Endothelial cell of umbilical vein (primary cell): ENCODE measurements around the gene FAM185A. TPM values are rescaled to one million over a fixed set of nuclear protein-coding genes. Genes with fewer than 3 reads are reported as not detected.
A peak's percentile ranks its signal among the peaks of the same experiment; 100 is the strongest.

Experiments
- BruUV-seq: library from RNA; stranded (reverse); fragments of 400-500 nt; replicated peaks from 2 replicates; lab custom pipeline; 2021; lab: Mats Ljungman, UMichigan
- CTCF ChIA-PET: fragments of 300-600, 350-600 bp; sonication (Branson Sonifier 250); formaldehyde crosslinking; loops from one replicate; lab custom pipeline; 2021; ENCODE audit warnings: antibody characterized with exemption, inconsistent platforms; lab: Charles Lee
- POLR2A ChIA-PET: fragments of 300-600, 350-600 bp; sonication (Branson Sonifier 250); formaldehyde crosslinking; loops from one replicate; lab custom pipeline; 2021; ENCODE audit warnings: antibody characterized with exemption, inconsistent platforms; lab: Charles Lee
- DNase-seq: peaks from one replicate; pipeline ENCODE4 v3.0.0-alpha.2; 2011; ENCODE audit warnings: low read depth, low spot score
- FAIRE-seq: peaks from 2 replicates; lab custom pipeline; 2011; peaks lifted over from hg19 to GRCh38; lab: Jason Lieb, UNC
- H2AFZ ChIP-seq: 2 replicates; pipeline ENCODE4 v1.6.0; 2012; ENCODE audit warnings: low read depth, low read length, control low read depth, inconsistent platforms
- H3K27ac ChIP-seq: 2 replicates; pipeline ENCODE4 v1.5.1; 2011; ENCODE audit warnings: low read depth, mild to moderate bottlenecking, control low read depth, low read length, moderate library complexity; ENCODE audit not compliant: insufficient read depth
- H3K27me3 ChIP-seq, 2 experiments: 2 replicates each; pipeline versions ENCODE4 v1.6.0 to v1.6.1; 2011; ENCODE audit warnings: low read length in 2 of 2, mixed read lengths in 1 of 2; ENCODE audit not compliant: control insufficient read depth in 2 of 2, insufficient read depth in 2 of 2
- H3K36me3 ChIP-seq, 2 experiments: 2 replicates in 1 of 2; 3 replicates in 1 of 2; pipeline ENCODE4 v1.5.1; 2011; ENCODE audit warnings: low read length in 2 of 2, mild to moderate bottlenecking in 1 of 2, moderate library complexity in 1 of 2; ENCODE audit not compliant: control insufficient read depth in 2 of 2, insufficient read depth in 2 of 2; ENCODE audit errors: extremely low read depth in 1 of 2
- H3K4me1 ChIP-seq: 3 replicates; pipeline ENCODE4 v1.5.1; 2011; ENCODE audit warnings: mild to moderate bottlenecking, low read length; ENCODE audit not compliant: control insufficient read depth, insufficient read depth; ENCODE audit errors: extremely low read depth
- H3K4me2 ChIP-seq: 2 replicates; pipeline ENCODE4 v1.6.1; 2011; ENCODE audit warnings: low read length, control low read depth, mixed read lengths; ENCODE audit not compliant: insufficient read depth
- H3K4me3 ChIP-seq, 3 experiments: fragments of 200-600 bp in 1 of 3; sonication (generic), shearing (Covaris generic) in 1 of 3; replicated peaks in 1 of 3; 2 replicates each; pipeline ENCODE4 v1.5.1; 2011 to 2016; ENCODE audit warnings: control low read depth in 3 of 3, low read length in 3 of 3, mild to moderate bottlenecking in 2 of 3, inconsistent platforms in 1 of 3, low read depth in 1 of 3, moderate library complexity in 1 of 3; ENCODE audit not compliant: insufficient read depth in 1 of 3
- H3K79me2 ChIP-seq: 2 replicates; pipeline ENCODE4 v1.6.0; 2012; ENCODE audit warnings: low read length, inconsistent platforms; ENCODE audit not compliant: control insufficient read depth, insufficient read depth
- H3K9ac ChIP-seq: replicated peaks from 2 replicates; pipeline ENCODE3; 2011; ENCODE audit warnings: low read length, control low read depth; ENCODE audit not compliant: insufficient read depth; ENCODE audit errors: extremely low read depth
- H3K9me1 ChIP-seq: replicated peaks from 3 replicates; pipeline ENCODE4 v1.6.0; 2011; ENCODE audit warnings: mild to moderate bottlenecking, low read length; ENCODE audit not compliant: control insufficient read depth, insufficient read depth; ENCODE audit errors: extremely low read depth
- H3K9me3 ChIP-seq: replicated peaks from 2 replicates; pipeline ENCODE4 v1.5.1; 2012; ENCODE audit warnings: low read length, inconsistent platforms; ENCODE audit not compliant: control insufficient read depth, insufficient read depth
- H4K20me1 ChIP-seq: replicated peaks from 2 replicates; pipeline ENCODE3; 2011; ENCODE audit warnings: mild to moderate bottlenecking, low read length; ENCODE audit not compliant: control insufficient read depth, insufficient read depth; ENCODE audit errors: extremely low read depth
- CTCF ChIP-seq, 2 donors: IDR thresholded peaks; 1 replicate in 1 of 2; 2 replicates in 1 of 2; pipeline ENCODE4 v1.5.1; 2011; ENCODE audit warnings: low read length in 2 of 2, mild to moderate bottlenecking in 2 of 2, moderate library complexity in 2 of 2, control low read depth in 1 of 2, inconsistent platforms in 1 of 2, low read depth in 1 of 2; ENCODE audit not compliant: insufficient read depth in 1 of 2; ENCODE audit errors: extremely low read depth in 1 of 2
- EZH2 ChIP-seq: IDR thresholded peaks from 2 replicates; pipeline ENCODE4 v1.6.1; 2012; ENCODE audit warnings: borderline replicate concordance, low read depth, mild to moderate bottlenecking, moderate library complexity, low read length, inconsistent platforms; ENCODE audit not compliant: severe bottlenecking
- FOS ChIP-seq: IDR thresholded peaks from 2 replicates; pipeline ENCODE4 v1.6.1; 2011; ENCODE audit warnings: mild to moderate bottlenecking, low read length, moderate library complexity, borderline replicate concordance; ENCODE audit not compliant: insufficient read depth
- GATA2 ChIP-seq: IDR thresholded peaks from 2 replicates; pipeline ENCODE4 v1.7.0; 2011; ENCODE audit warnings: low read depth, mild to moderate bottlenecking, moderate library complexity, mixed read lengths, low read length; ENCODE audit not compliant: insufficient read length, insufficient read depth
- JUN ChIP-seq: IDR thresholded peaks from 2 replicates; pipeline ENCODE4 v1.6.1; 2011; ENCODE audit warnings: borderline replicate concordance, low read depth; ENCODE audit not compliant: insufficient read length, insufficient read depth
- MAX ChIP-seq: IDR thresholded peaks from 2 replicates; pipeline ENCODE4 v1.6.1; 2011; ENCODE audit not compliant: insufficient read depth, insufficient read length
- MYC ChIP-seq: IDR thresholded peaks from one replicate; pipeline ENCODE4 v1.6.1; 2011; ENCODE audit warnings: mild to moderate bottlenecking, low read depth, low read length
- POLR2A ChIP-seq: IDR thresholded peaks from 2 replicates; pipeline ENCODE4 v1.6.1; 2012; ENCODE audit warnings: low read depth, mild to moderate bottlenecking, control low read depth, low read length
- POLR2AphosphoS5 ChIP-seq: IDR thresholded peaks from 2 replicates; pipeline ENCODE4 v1.6.1; 2012; ENCODE audit warnings: low read depth, mild to moderate bottlenecking, control low read depth, low read length, moderate library complexity; ENCODE audit not compliant: insufficient read depth
- dilution Hi-C: fragments of 300-500 bp; cut with MboI; formaldehyde crosslinking; loops from one replicate; pipeline ENCODE4 v1.15.0; 2019; ENCODE audit warnings: low sequenced_read_pairs; ENCODE audit not compliant: extremely low pct_ligation_motif_present
- intact Hi-C: fragments of 100-400 bp; cut with micrococcal nuclease; formaldehyde crosslinking; loops from one replicate; pipeline ENCODE4 v1.10.0; 2022
- polyA plus RNA-seq, 4 experiments: library from polyadenylated mRNA; depleted of rRNA in 3 of 4; stranded (reverse) in 3 of 4; unstranded in 1 of 4; fragments of >200 nt; gene quantifications; 2 replicates each; pipeline versions ENCODE4 v1.2.1 to v1.2.3, GENCODE V29; 2011 to 2012; ENCODE audit warnings: missing spikeins in 1 of 4
- total RNA-seq: library from RNA; stranded (reverse); gene quantifications from 2 replicates; pipeline ENCODE4 v1.2.3, GENCODE V29; 2021

Gene FAM185A
- total and polyA plus RNA-seq, 2 donors (not counting 3 experiments of a cell fraction or from before 2014, with no cell fraction given) = 5.4 to 7.6 TPM

- BruUV-seq = TSS peak; percentile 43
- Histone ChIP-seq H3K4me1 (peaks cover 29% of the 10 kb centered on the region), H3K27me3 (no peaks in the 10 kb centered on the region), H3K9ac (no peak overlapping the region), H3K4me2 (peak overlapping the region; percentile 40), H3K36me3 (no peaks in the 10 kb centered on the region), H4K20me1 (no peaks in the 10 kb centered on the region), H3K9me3 (no peaks in the 10 kb centered on the region), H3K27ac (peak overlapping the region; percentile 47), H3K9me1 (no peaks in the 10 kb centered on the region), H3K79me2 (no peaks in the 10 kb centered on the region), H3K4me3 (no peak overlapping the region), H2AFZ (no peak overlapping the region)
- FAIRE-seq (no peak), DNase-seq (peak; percentile 85)
- no peak for TF ChIP-seq POLR2AphosphoS5
- TF ChIP-seq POLR2A = no peak
- TF ChIP-seq FOS = no peak
- TF ChIP-seq MYC = no peak
- TF ChIP-seq GATA2 = no peak
- no peak for TF ChIP-seq MAX
- no peak for TF ChIP-seq CTCF (IDR thresholded peaks at IDR 0.05; ENCODE audit: extremely low read depth in 1 of 2, insufficient read depth in 1 of 2, low read depth in 1 of 2, low read length in 2 of 2)
- TF ChIP-seq JUN = no peak
- TF ChIP-seq EZH2 = no peak
- CTCF ChIA-PET = interaction anchor here (1.1 to 2.3 kb wide), 2 partner anchors 180 to 248 kb away, joined by 3 to 11 read pairs; no protein-coding TSS in a partner anchor
- dilution Hi-C loops (no loop called here), intact Hi-C loops (no loop called here)
- POLR2A ChIA-PET = no interaction called here
These were observed 64.6 kb downstream of the FAM185A start for GRCh38 chr7:102813191-102814024.
